GM10266 (cell line): ENCODE data around the gene CIAO2B.

ENCODE experiments used
- DNase-seq: peaks from one replicate; pipeline ENCODE4 v3.0.0; 2012; ENCODE audit errors: extremely low spot score
- TF ChIP-seq, protein P1 (sequence below): IDR thresholded peaks from 2 replicates; pipeline ENCODE4 v1.5.1; 2012; ENCODE audit warnings: mild to moderate bottlenecking, low read depth; ENCODE audit not compliant: control insufficient read depth, insufficient read depth; ENCODE audit errors: missing control alignments

CIAO2B gene

GRCh38 chr16:66888647-66889615 is 45.3 kb downstream of the CIAO2B start:
- DNase-seq, result no peak
- TF ChIP-seq, protein P1, sequence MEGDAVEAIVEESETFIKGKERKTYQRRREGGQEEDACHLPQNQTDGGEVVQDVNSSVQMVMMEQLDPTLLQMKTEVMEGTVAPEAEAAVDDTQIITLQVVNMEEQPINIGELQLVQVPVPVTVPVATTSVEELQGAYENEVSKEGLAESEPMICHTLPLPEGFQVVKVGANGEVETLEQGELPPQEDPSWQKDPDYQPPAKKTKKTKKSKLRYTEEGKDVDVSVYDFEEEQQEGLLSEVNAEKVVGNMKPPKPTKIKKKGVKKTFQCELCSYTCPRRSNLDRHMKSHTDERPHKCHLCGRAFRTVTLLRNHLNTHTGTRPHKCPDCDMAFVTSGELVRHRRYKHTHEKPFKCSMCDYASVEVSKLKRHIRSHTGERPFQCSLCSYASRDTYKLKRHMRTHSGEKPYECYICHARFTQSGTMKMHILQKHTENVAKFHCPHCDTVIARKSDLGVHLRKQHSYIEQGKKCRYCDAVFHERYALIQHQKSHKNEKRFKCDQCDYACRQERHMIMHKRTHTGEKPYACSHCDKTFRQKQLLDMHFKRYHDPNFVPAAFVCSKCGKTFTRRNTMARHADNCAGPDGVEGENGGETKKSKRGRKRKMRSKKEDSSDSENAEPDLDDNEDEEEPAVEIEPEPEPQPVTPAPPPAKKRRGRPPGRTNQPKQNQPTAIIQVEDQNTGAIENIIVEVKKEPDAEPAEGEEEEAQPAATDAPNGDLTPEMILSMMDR, result no peak

DNA sequence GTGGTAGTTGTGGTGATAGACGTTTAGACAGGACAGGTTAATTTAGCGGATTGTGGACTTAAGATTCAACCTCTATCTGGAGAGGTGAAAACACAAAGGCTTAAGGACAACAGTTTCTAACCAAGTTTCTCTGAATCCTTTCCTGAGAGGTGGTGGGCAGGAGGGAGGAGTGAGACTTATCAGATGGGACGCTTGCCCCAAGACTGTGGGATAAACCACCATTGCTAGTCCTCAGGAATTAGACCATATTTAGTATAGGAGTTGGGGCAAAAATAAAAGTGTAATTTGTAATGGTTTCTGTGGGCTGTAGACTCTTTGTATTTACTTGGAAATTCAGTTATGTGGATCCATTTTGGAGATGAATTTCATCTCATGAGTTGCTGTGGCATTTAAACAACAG is 47.3 kb downstream of the CIAO2B start:
- no peak for DNase-seq
- TF ChIP-seq, protein P1, result no peak

GRCh38 chr16:66886321-66886720 is 47.9 kb downstream of the CIAO2B start:
- DNase-seq, result no peak
- TF ChIP-seq, protein P1, result no peak

GRCh38 chr16:66885491-66885890 is 48.7 kb downstream of the CIAO2B start:
- TF ChIP-seq, protein P1, result no peak
- DNase-seq, result no peak

- TF ChIP-seq, protein P1, result no peak
- no peak for DNase-seq
Measured at GRCh38 chr16:66882702-66883101, 51.5 kb downstream of the CIAO2B start.
